ENCODE measurements around the gene RANBP2. TPM values are rescaled to one million over a fixed set of nuclear protein-coding genes. Genes with fewer than 3 reads are reported as not detected.

RANBP2 gene
- total RNA-seq, 2 donors from 2014 or later = 62.1 to 72.0 TPM

DNA sequence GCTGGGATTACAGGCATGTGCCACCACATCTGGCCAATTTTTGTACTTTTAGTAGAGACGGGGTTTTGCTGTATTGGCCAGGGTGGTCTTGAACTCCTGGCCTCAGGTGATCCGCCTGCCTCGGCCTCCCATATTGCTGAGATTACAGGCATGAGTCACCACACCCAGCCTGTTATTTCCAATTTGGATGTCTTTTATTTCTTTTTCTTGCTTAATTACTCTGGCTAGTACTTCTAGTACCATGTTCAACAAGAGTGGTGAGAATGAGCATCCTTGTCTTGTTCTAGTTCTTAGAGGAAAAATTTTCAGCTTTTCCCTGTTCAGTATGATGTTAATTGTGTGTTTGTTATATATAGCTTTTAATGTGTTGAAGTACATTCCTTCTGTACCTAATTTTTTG lies 90.7 kb downstream of the RANBP2 start:
- Histone ChIP-seq H3K9me3 (no peaks in the 10 kb centered on the region), H3K9ac (ENCODE audit: low read depth in 2 of 2, low read length in 2 of 2) (no peak overlapping the region), H3K4me1 (no peaks in the 10 kb centered on the region), H3K27ac (no peak overlapping the region), H3K4me3 (no peak overlapping the region), H3K36me3 (no peaks in the 10 kb centered on the region), H3K27me3 (no peaks in the 10 kb centered on the region)
- DNase-seq = no peak
- TF ChIP-seq, protein P1, sequence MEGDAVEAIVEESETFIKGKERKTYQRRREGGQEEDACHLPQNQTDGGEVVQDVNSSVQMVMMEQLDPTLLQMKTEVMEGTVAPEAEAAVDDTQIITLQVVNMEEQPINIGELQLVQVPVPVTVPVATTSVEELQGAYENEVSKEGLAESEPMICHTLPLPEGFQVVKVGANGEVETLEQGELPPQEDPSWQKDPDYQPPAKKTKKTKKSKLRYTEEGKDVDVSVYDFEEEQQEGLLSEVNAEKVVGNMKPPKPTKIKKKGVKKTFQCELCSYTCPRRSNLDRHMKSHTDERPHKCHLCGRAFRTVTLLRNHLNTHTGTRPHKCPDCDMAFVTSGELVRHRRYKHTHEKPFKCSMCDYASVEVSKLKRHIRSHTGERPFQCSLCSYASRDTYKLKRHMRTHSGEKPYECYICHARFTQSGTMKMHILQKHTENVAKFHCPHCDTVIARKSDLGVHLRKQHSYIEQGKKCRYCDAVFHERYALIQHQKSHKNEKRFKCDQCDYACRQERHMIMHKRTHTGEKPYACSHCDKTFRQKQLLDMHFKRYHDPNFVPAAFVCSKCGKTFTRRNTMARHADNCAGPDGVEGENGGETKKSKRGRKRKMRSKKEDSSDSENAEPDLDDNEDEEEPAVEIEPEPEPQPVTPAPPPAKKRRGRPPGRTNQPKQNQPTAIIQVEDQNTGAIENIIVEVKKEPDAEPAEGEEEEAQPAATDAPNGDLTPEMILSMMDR (IDR thresholded peaks at IDR 0.05) = no peak
- intact Hi-C loops (cut with DNase I) = no loop called here

DNA sequence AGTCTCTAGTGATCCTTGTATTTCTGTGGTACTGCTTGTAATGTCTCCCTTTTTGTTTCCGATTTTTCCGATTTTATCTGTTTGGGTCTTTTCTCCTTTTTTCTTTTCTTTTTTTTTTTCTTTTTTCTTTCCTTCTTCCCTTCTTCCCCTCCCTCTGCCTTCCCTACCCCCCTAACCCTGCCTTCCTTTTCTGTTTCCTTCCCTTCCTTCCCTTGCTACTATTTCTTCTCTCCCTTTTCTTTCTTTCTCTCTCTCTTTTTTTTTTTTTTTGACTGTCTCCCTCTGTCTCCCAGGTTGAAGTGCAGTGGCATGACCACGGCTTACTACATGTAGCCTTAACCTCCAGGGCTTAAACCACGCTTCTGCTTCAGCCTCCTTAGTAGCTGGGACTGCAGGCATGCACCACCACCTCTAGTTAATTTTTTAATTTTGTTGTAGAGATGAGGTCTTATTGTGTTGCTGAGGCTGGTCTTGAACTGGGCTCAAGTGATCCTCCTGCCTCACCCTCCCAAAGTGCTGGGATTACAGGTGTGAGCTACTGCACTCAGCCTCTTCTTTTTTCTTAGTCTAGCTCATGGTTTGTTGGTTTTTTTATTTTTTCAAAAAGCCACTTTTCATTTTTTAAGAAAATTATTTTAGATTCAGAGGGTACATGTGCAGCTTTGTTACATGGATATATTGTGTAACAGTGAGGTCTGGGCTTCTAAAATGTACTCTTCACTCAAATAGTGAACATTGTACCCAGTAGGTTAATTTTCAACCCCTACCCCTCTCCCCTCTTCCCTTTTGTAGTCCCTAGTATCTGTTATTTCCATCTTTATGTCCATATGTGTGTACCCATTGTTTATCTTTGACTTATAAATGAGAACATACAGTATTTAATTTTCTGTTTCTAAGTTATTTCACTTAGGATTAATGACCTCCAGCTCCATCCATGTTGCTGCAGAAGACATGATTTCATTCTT lies 92.0 kb downstream of the RANBP2 start:
- Histone ChIP-seq H3K27me3 (no peaks in the 10 kb centered on the region), H3K9me3 (no peaks in the 10 kb centered on the region), H3K4me1 (no peaks in the 10 kb centered on the region), H3K9ac (ENCODE audit: low read depth in 2 of 2, low read length in 2 of 2) (no peak overlapping the region), H3K27ac (no peak overlapping the region), H3K36me3 (no peaks in the 10 kb centered on the region), H3K4me3 (no peak overlapping the region)
- intact Hi-C loops (cut with DNase I) = no loop called here
- no peak for DNase-seq
- TF ChIP-seq, protein P1 (IDR thresholded peaks at IDR 0.05) = no peak

- H3K36me3 ChIP-seq = no peaks in the 10 kb centered on the region
- no peak for DNase-seq
- no peak overlapping the region for H3K4me3 ChIP-seq
- H3K27me3 ChIP-seq = no peaks in the 10 kb centered on the region
- TF ChIP-seq, protein P1 (IDR thresholded peaks at IDR 0.05) = no peak
- H3K4me1 ChIP-seq = no peaks in the 10 kb centered on the region
- no peak overlapping the region for H3K27ac ChIP-seq
- no peak overlapping the region for H3K9ac ChIP-seq (ENCODE audit: low read depth in 2 of 2, low read length in 2 of 2)
- H3K9me3 ChIP-seq = no peaks in the 10 kb centered on the region
- intact Hi-C loops (cut with DNase I) = no loop called here
These were observed 94.5 kb downstream of the RANBP2 start for GRCh38 chr2:108813732-108814131.

DNA sequence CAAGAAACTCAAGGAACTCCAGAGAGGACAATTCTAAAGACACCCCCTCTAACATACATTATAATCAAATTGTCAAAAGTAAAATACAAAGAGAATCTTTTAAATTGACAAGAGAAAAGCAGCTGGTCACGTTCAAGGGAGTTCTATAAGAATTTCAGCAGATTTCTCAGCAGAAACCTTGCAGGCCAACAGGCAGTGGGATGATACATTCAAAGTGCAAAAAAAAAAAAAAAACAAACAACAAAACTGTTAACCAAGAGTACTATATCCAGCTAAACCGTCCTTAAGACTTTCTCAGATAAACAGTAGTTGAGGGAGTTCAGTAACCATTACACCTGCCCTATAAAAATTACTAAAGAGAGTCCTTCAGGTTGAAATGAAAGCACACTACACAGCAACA lies 101.2 kb downstream of the RANBP2 start:
- intact Hi-C loops (cut with DNase I) = no loop called here

GRCh38 chr2:108823286-108823685 lies 104.0 kb downstream of the RANBP2 start:
- no peaks in the 10 kb centered on the region for H3K4me1 ChIP-seq
- TF ChIP-seq, protein P1 (IDR thresholded peaks at IDR 0.05) = no peak
- H3K27ac ChIP-seq = no peak overlapping the region
- intact Hi-C loops (cut with DNase I) = no loop called here
- no peaks in the 10 kb centered on the region for H3K36me3 ChIP-seq
- no peak overlapping the region for H3K4me3 ChIP-seq
- no peaks in the 10 kb centered on the region for H3K27me3 ChIP-seq
- no peaks in the 10 kb centered on the region for H3K9me3 ChIP-seq
- no peak for DNase-seq
- H3K9ac ChIP-seq (ENCODE audit: low read depth in 2 of 2, low read length in 2 of 2) = no peak overlapping the region

More for the DNA sequence above, 101.2 kb downstream of the RANBP2 start:
- H3K4me3 ChIP-seq = no peak overlapping the region
- H3K36me3 ChIP-seq = no peaks in the 10 kb centered on the region
- no peaks in the 10 kb centered on the region for H3K9me3 ChIP-seq
- no peak for DNase-seq
- TF ChIP-seq, protein P1 (IDR thresholded peaks at IDR 0.05) = no peak
- H3K27ac ChIP-seq = no peak overlapping the region
- no peak overlapping the region for H3K9ac ChIP-seq (ENCODE audit: low read depth in 2 of 2, low read length in 2 of 2)
- H3K4me1 ChIP-seq = no peaks in the 10 kb centered on the region
- H3K27me3 ChIP-seq = no peaks in the 10 kb centered on the region

Data from colonic mucosa (tissue), 4 donors.